ENCODE measurements around the gene SLC38A8. TPM values are rescaled to one million over a fixed set of nuclear protein-coding genes. Genes with fewer than 3 reads are reported as not detected.

The SLC38A8 gene
- total and polyA plus RNA-seq, 2 experiments from 2014 or later: not detected

DNA sequence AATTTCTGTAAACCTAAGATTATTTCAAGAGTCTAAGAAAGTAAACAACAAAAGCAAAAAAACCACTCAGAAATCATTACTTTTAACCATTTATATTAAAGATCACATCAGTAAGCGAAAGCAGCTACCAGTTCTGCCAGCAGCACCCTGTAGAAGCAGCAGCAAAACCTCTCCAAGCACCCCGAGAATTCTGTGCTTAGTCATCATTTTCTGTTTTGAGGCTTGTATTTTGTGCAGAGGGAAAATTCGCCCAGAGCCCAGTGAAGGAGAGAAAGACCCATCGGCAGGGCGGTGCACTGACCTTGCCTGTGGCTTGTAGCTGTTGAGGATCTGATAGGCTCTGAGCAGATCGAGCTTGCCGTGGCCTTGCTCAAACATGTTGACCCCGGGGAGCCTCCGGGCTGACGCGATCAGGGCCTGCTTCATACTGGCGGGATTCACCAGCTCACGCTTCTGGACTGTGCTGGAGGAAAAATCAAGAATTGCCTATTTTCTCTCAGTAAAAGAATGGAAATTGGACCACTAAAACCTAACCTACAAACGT is 38.9 kb upstream of the SLC38A8 start:
- Histone ChIP-seq H3K4me2 (no peak overlapping the region), H3K27ac (no peak overlapping the region), H3K4me1 (ENCODE audit: insufficient read depth) (no peaks in the 10 kb centered on the region), H3K27me3 (no peaks in the 10 kb centered on the region), H3K9me2 (replicated peaks; ENCODE audit: insufficient read depth) (no peaks in the 10 kb centered on the region), H4K20me1 (ENCODE audit: insufficient read depth, poor library complexity, severe bottlenecking) (no peaks in the 10 kb centered on the region), H3K36me3 (replicated peaks; ENCODE audit: insufficient read depth, low read depth) (peaks cover 5% of the 10 kb centered on the region), H3K79me2 (peaks cover 23% of the 10 kb centered on the region), H3K9me3 (ENCODE audit: low read depth) (no peaks in the 10 kb centered on the region), H3K4me3 (no peak overlapping the region), H2AFZ (no peak overlapping the region)
- 89% methylated on average over 14 of the region's 14 CpGs for WGBS (ENCODE audit: low lambda C conversion rate, missing lambda C conversion rate)
- TF ChIP-seq EZH2 (IDR thresholded peaks at IDR 0.05; ENCODE audit: borderline replicate concordance) (no peak), EZH2phosphoT487 (IDR thresholded peaks at IDR 0.05; ENCODE audit: low read depth, severe bottlenecking, unreplicated experiment) (no peak)
- TF ChIP-seq, protein P1, sequence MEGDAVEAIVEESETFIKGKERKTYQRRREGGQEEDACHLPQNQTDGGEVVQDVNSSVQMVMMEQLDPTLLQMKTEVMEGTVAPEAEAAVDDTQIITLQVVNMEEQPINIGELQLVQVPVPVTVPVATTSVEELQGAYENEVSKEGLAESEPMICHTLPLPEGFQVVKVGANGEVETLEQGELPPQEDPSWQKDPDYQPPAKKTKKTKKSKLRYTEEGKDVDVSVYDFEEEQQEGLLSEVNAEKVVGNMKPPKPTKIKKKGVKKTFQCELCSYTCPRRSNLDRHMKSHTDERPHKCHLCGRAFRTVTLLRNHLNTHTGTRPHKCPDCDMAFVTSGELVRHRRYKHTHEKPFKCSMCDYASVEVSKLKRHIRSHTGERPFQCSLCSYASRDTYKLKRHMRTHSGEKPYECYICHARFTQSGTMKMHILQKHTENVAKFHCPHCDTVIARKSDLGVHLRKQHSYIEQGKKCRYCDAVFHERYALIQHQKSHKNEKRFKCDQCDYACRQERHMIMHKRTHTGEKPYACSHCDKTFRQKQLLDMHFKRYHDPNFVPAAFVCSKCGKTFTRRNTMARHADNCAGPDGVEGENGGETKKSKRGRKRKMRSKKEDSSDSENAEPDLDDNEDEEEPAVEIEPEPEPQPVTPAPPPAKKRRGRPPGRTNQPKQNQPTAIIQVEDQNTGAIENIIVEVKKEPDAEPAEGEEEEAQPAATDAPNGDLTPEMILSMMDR (IDR thresholded peaks at IDR 0.05; ENCODE audit: poor library complexity): no peak
- DNase-seq (ENCODE audit: low spot score): no peak

DNA sequence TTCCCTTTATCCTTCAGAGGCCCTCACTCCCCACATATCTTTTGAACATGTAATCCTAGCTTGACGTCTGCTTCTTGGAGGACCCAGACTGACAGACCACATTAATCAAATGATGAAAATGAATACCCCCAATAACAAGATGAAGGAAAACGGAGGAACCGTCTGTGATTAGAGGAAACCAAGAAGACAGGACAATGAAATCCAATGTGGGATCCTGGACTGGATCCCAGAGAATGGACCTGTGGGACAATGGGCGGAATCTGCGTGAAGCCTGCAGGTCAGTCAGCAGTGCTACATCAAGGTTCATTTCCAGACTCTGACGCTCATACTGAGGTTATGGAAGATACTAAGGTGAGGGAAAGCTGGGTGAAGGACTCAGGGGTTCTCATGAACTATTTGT is 38.2 kb upstream of the SLC38A8 start:
- Histone ChIP-seq H3K27me3 (no peaks in the 10 kb centered on the region), H2AFZ (no peak overlapping the region), H3K27ac (no peak overlapping the region), H3K4me1 (ENCODE audit: insufficient read depth) (no peaks in the 10 kb centered on the region), H3K4me3 (no peak overlapping the region), H4K20me1 (ENCODE audit: insufficient read depth, poor library complexity, severe bottlenecking) (no peaks in the 10 kb centered on the region), H3K9me3 (ENCODE audit: low read depth) (no peaks in the 10 kb centered on the region), H3K36me3 (replicated peaks; ENCODE audit: insufficient read depth, low read depth) (peaks cover 5% of the 10 kb centered on the region), H3K9me2 (replicated peaks; ENCODE audit: insufficient read depth) (no peaks in the 10 kb centered on the region), H3K4me2 (no peak overlapping the region), H3K79me2 (peaks cover 27% of the 10 kb centered on the region)
- WGBS (ENCODE audit: low lambda C conversion rate, missing lambda C conversion rate): 87% methylated on average over 6 of the region's 6 CpGs
- TF ChIP-seq EZH2phosphoT487 (IDR thresholded peaks at IDR 0.05; ENCODE audit: low read depth, severe bottlenecking, unreplicated experiment) (no peak), EZH2 (IDR thresholded peaks at IDR 0.05; ENCODE audit: borderline replicate concordance) (no peak)
- TF ChIP-seq, protein P1 (IDR thresholded peaks at IDR 0.05; ENCODE audit: poor library complexity): no peak
- DNase-seq (ENCODE audit: low spot score): no peak

DNA sequence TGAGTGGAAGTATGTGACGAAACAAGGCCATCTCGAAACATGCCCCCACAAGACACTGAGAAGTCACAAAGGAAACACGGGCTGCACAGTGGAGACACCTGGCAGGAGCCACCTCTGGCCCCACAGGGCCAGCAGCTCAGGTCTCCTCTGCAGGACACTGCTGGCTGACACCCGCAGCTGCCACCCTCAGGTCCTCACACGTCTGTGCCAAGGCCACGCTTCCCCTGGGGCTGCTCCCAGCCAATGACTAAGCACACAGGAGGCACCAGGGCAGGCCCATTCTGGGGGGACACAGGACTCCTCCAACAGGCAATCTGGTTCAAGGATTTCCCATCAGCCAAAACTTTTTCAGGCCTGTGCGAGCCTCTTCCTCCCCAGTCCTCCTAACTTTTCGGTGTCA is 37.8 kb upstream of the SLC38A8 start:
- H3K9me3 ChIP-seq (ENCODE audit: low read depth): no peaks in the 10 kb centered on the region
- H3K36me3 ChIP-seq (replicated peaks; ENCODE audit: insufficient read depth, low read depth): peaks cover 5% of the 10 kb centered on the region

More for the DNA sequence above, 37.8 kb upstream of the SLC38A8 start:
- no peak for DNase-seq (ENCODE audit: low spot score)
- Histone ChIP-seq H3K9me2 (replicated peaks; ENCODE audit: insufficient read depth) (no peaks in the 10 kb centered on the region), H2AFZ (no peak overlapping the region), H3K79me2 (peaks cover 27% of the 10 kb centered on the region), H3K4me2 (no peak overlapping the region), H4K20me1 (ENCODE audit: insufficient read depth, poor library complexity, severe bottlenecking) (no peaks in the 10 kb centered on the region), H3K4me1 (ENCODE audit: insufficient read depth) (no peaks in the 10 kb centered on the region), H3K27ac (no peak overlapping the region), H3K27me3 (no peaks in the 10 kb centered on the region), H3K4me3 (no peak overlapping the region)
- WGBS (ENCODE audit: low lambda C conversion rate, missing lambda C conversion rate): 93% methylated on average over 8 of the region's 8 CpGs
- TF ChIP-seq EZH2phosphoT487 (IDR thresholded peaks at IDR 0.05; ENCODE audit: low read depth, severe bottlenecking, unreplicated experiment) (no peak), EZH2 (IDR thresholded peaks at IDR 0.05; ENCODE audit: borderline replicate concordance) (no peak)
- TF ChIP-seq, protein P1 (IDR thresholded peaks at IDR 0.05; ENCODE audit: poor library complexity): no peak

Measured in hepatocyte (in vitro differentiated cells).